ENCODE measurements around the gene PRKG2.

GRCh38 chr4:81152839-81153713 is 61.9 kb downstream of the PRKG2 start:
- no peak for TF ChIP-seq CTCF (IDR thresholded peaks at IDR 0.05)
- no peak for TF ChIP-seq POLR2A (IDR thresholded peaks at IDR 0.05)
- TF ChIP-seq POLR2AphosphoS5 (IDR thresholded peaks at IDR 0.05): no peak
